ENCODE measurements around the gene SMOC2. TPM values are rescaled to one million over a fixed set of nuclear protein-coding genes. Genes with fewer than 3 reads are reported as not detected.

SMOC2 gene
- total and polyA plus RNA-seq, 2 donors (not counting 1 experiment from before 2014, with no cell fraction given) = 0.37 TPM; not detected in 1

- no peak for ATAC-seq (ENCODE audit: low read depth)
- TF ChIP-seq CTCF (IDR thresholded peaks at IDR 0.05) = no peak
- no peak for TF ChIP-seq EZH2 (IDR thresholded peaks at IDR 0.05; ENCODE audit: borderline replicate concordance, insufficient read depth, low read depth, low read length, poor library complexity, severe bottlenecking)
- peaks cover 0 to 24% (median 0%) of the 10 kb centered on the region in 3 donors for H3K9me3 ChIP-seq (ENCODE audit: control extremely low read depth in 1 of 3, control insufficient read depth in 2 of 3, insufficient read depth in 1 of 3, low read length in 2 of 3)
- ChIA-PET CTCF (no interaction called here), POLR2A (no interaction called here)
- Mint-ChIP-seq H3K4me3 (no peak overlapping the region), H3K9me3 (ENCODE audit: insufficient read depth) (no peaks in the 10 kb centered on the region), H3K27ac (no peak overlapping the region), H3K27me3 (no peaks in the 10 kb centered on the region), H3K4me1 (no peaks in the 10 kb centered on the region)
- H3K27ac ChIP-seq (ENCODE audit: low read length in 2 of 2) = no peak overlapping the region
- no peak for DNase-seq
- H3K79me2 ChIP-seq (ENCODE audit: control insufficient read depth, insufficient read depth, low read length) = no peaks in the 10 kb centered on the region
- H3K36me3 ChIP-seq (replicated peaks in 1 of 2; ENCODE audit: control extremely low read depth in 1 of 2, control insufficient read depth in 1 of 2, extremely low read depth in 1 of 2, insufficient read depth in 2 of 2, low read length in 1 of 2) = no peaks in the 10 kb centered on the region
- H4K20me1 ChIP-seq (ENCODE audit: control insufficient read depth, insufficient read depth, low read length, poor library complexity, severe bottlenecking) = no peaks in the 10 kb centered on the region
- H3K4me2 ChIP-seq (replicated peaks; ENCODE audit: low read depth, low read length, poor library complexity, severe bottlenecking) = no peak overlapping the region
- no peaks in the 10 kb centered on the region for H3K27me3 ChIP-seq (replicated peaks in 1 of 4; ENCODE audit: control extremely low read depth in 1 of 4, control insufficient read depth in 3 of 4, insufficient read depth in 4 of 4, low read length in 3 of 4)
- H3K4me1 ChIP-seq (ENCODE audit: control insufficient read depth in 2 of 2, insufficient read depth in 2 of 2, low read length in 2 of 2) = no peaks in the 10 kb centered on the region
- H3K9ac ChIP-seq (ENCODE audit: low read length) = no peak overlapping the region
- 45% methylated on average over 8 of the region's 15 CpGs for WGBS (ENCODE audit: insufficient coverage)
- H3K4me3 ChIP-seq (ENCODE audit: control extremely low read depth in 1 of 5, extremely low read depth in 1 of 5, insufficient read depth in 1 of 5, low read depth in 2 of 5, low read length in 4 of 5) = no peak overlapping the region
- intact Hi-C loops (cut with micrococcal nuclease) = no loop called here
- no peak overlapping the region for H2AFZ ChIP-seq (ENCODE audit: insufficient read depth, low read depth, low read length, poor library complexity, severe bottlenecking)
Observed at GRCh38 chr6:168607272-168608112, 166.5 kb downstream of the SMOC2 start.

GRCh38 chr6:168608113-168608400 is 167.1 kb downstream of the SMOC2 start:
- ChIA-PET POLR2A (no interaction called here), CTCF (no interaction called here)
- Histone ChIP-seq H3K9me3 (ENCODE audit: control extremely low read depth in 1 of 3, control insufficient read depth in 2 of 3, insufficient read depth in 1 of 3, low read length in 2 of 3) (peaks cover 0 to 26% (median 0%) of the 10 kb centered on the region in 3 donors), H3K4me2 (replicated peaks; ENCODE audit: low read depth, low read length, poor library complexity, severe bottlenecking) (no peak overlapping the region), H3K4me3 (ENCODE audit: control extremely low read depth in 1 of 5, extremely low read depth in 1 of 5, insufficient read depth in 1 of 5, low read depth in 2 of 5, low read length in 4 of 5) (no peak overlapping the region), H3K36me3 (replicated peaks in 1 of 2; ENCODE audit: control extremely low read depth in 1 of 2, control insufficient read depth in 1 of 2, extremely low read depth in 1 of 2, insufficient read depth in 2 of 2, low read length in 1 of 2) (no peaks in the 10 kb centered on the region), H3K9ac (ENCODE audit: low read length) (no peak overlapping the region), H3K79me2 (ENCODE audit: control insufficient read depth, insufficient read depth, low read length) (no peaks in the 10 kb centered on the region), H2AFZ (ENCODE audit: insufficient read depth, low read depth, low read length, poor library complexity, severe bottlenecking) (no peak overlapping the region), H3K27me3 (replicated peaks in 1 of 4; ENCODE audit: control extremely low read depth in 1 of 4, control insufficient read depth in 3 of 4, insufficient read depth in 4 of 4, low read length in 3 of 4) (no peaks in the 10 kb centered on the region), H3K27ac (ENCODE audit: low read length in 2 of 2) (no peak overlapping the region), H4K20me1 (ENCODE audit: control insufficient read depth, insufficient read depth, low read length, poor library complexity, severe bottlenecking) (no peaks in the 10 kb centered on the region), H3K4me1 (ENCODE audit: control insufficient read depth in 2 of 2, insufficient read depth in 2 of 2, low read length in 2 of 2) (no peaks in the 10 kb centered on the region)
- Mint-ChIP-seq H3K4me3 (no peak overlapping the region), H3K9me3 (ENCODE audit: insufficient read depth) (no peaks in the 10 kb centered on the region), H3K27ac (no peak overlapping the region), H3K27me3 (no peaks in the 10 kb centered on the region), H3K4me1 (no peaks in the 10 kb centered on the region)
- intact Hi-C loops (cut with micrococcal nuclease) = no loop called here
- WGBS (ENCODE audit: insufficient coverage) = 89% methylated on average over 11 of the region's 11 CpGs
- no peak for ATAC-seq (ENCODE audit: low read depth)
- DNase-seq = no peak
- TF ChIP-seq CTCF (IDR thresholded peaks at IDR 0.05) = no peak
- no peak for TF ChIP-seq EZH2 (IDR thresholded peaks at IDR 0.05; ENCODE audit: borderline replicate concordance, insufficient read depth, low read depth, low read length, poor library complexity, severe bottlenecking)

Measured in B cell (primary cell).